Neural cell (in vitro differentiated cells): ENCODE data around the gene NMT1. TPM values are rescaled to one million over a fixed set of nuclear protein-coding genes. Genes with fewer than 3 reads are reported as not detected.

Source experiments
- H2AFZ ChIP-seq: fragments of 200-600, 300-800 bp; sonication (generic), shearing (Covaris generic); 2 replicates; pipeline ENCODE4 v1.6.0; 2014; ENCODE audit warnings: low read depth, mild to moderate bottlenecking, antibody characterized with exemption, low read length, moderate library complexity
- H3F3A ChIP-seq: fragments of 200-600 bp; shearing (Covaris generic); 2 replicates; pipeline ENCODE4 v1.6.1; 2016; ENCODE audit warnings: mild to moderate bottlenecking, moderate library complexity, mixed read lengths, antibody characterized with exemption, low read length; ENCODE audit not compliant: insufficient read depth, poor library complexity, severe bottlenecking
- H3K27ac ChIP-seq: fragments of 200-600, 300-800 bp; sonication (generic), shearing (Covaris generic); 2 replicates; pipeline ENCODE4 v1.5.1; 2014; ENCODE audit warnings: mild to moderate bottlenecking, low read length, moderate library complexity
- H3K27me3 ChIP-seq: fragments of 300-800, 200-600 bp; sonication (generic), shearing (Covaris generic); 2 replicates; pipeline ENCODE4 v1.6.0; 2014; ENCODE audit warnings: mild to moderate bottlenecking, low read depth, low read length, moderate library complexity; ENCODE audit not compliant: insufficient read depth
- H3K36me3 ChIP-seq: fragments of 300-800, 200-600 bp; sonication (generic), shearing (Covaris generic); 2 replicates; pipeline ENCODE4 v1.5.1; 2014; ENCODE audit warnings: mild to moderate bottlenecking, antibody characterized with exemption, low read length, moderate library complexity; ENCODE audit not compliant: insufficient read depth
- H3K4me2 ChIP-seq: fragments of 300-800, 200-600 bp; sonication (generic), shearing (Covaris generic); 2 replicates; pipeline ENCODE4 v1.6.0; 2014; ENCODE audit warnings: mild to moderate bottlenecking, low read length
- H3K4me3 ChIP-seq: fragments of 300-800, 200-600 bp; sonication (generic), shearing (Covaris generic); 2 replicates; pipeline ENCODE4 v1.5.1; 2014; ENCODE audit warnings: mild to moderate bottlenecking, low read length, moderate library complexity
- H3K79me2 ChIP-seq: fragments of 200-600 bp; shearing (Covaris generic); replicated peaks from 2 replicates; pipeline ENCODE4 v1.6.0; 2014; ENCODE audit warnings: mild to moderate bottlenecking, low read length, moderate library complexity; ENCODE audit not compliant: insufficient read depth
- H3K9ac ChIP-seq: fragments of 300-800, 200-600 bp; sonication (generic), shearing (Covaris generic); 2 replicates; pipeline ENCODE4 v1.6.1; 2016; ENCODE audit warnings: mild to moderate bottlenecking, low read length, mixed read lengths
- H3K9me2 ChIP-seq: fragments of 200-600 bp; shearing (Covaris generic); 2 replicates; pipeline ENCODE4 v1.6.1; 2016; ENCODE audit warnings: mild to moderate bottlenecking, low read length, mixed read lengths; ENCODE audit not compliant: insufficient read depth
- H3K9me3 ChIP-seq: fragments of 200-600, 300-800 bp; sonication (generic), shearing (Covaris generic); 2 replicates; pipeline ENCODE4 v1.6.1; 2016; ENCODE audit warnings: mild to moderate bottlenecking, mixed run types, low read length, moderate library complexity, mixed read lengths
- H4K20me1 ChIP-seq: fragments of 200-600 bp; shearing (Covaris generic); 2 replicates; pipeline ENCODE4 v1.6.1; 2016; ENCODE audit warnings: mild to moderate bottlenecking, mixed run types; ENCODE audit not compliant: insufficient read depth
- EP300 ChIP-seq: fragments of 450-650 bp; conservative IDR thresholded peaks from 2 replicates; pipeline ENCODE4 v1.6.1; 2014; ENCODE audit warnings: antibody characterized with exemption, mild to moderate bottlenecking, moderate library complexity; ENCODE audit not compliant: poor library complexity, severe bottlenecking
- EZH2 ChIP-seq: fragments of 200-600, 300-800 bp; shearing (Covaris generic), sonication (generic); IDR thresholded peaks from 2 replicates; pipeline ENCODE4 v1.6.1; 2014; ENCODE audit warnings: antibody characterized with exemption, low read length, borderline replicate concordance, mild to moderate bottlenecking; ENCODE audit not compliant: insufficient read depth, poor library complexity, severe bottlenecking
- MXI1 ChIP-seq: fragments of 450-650 bp; conservative IDR thresholded peaks from 2 replicates; pipeline ENCODE4 v1.6.1; 2014; ENCODE audit warnings: antibody characterized with exemption, mild to moderate bottlenecking; ENCODE audit not compliant: poor library complexity, severe bottlenecking
- POLR2AphosphoS5 ChIP-seq: IDR thresholded peaks from 2 replicates; pipeline ENCODE4 v1.6.1; 2012
- RAD21 ChIP-seq: fragments of 450-650 bp; conservative IDR thresholded peaks from 2 replicates; pipeline ENCODE4 v1.6.1; 2014; ENCODE audit warnings: antibody characterized with exemption, mild to moderate bottlenecking, moderate library complexity
- SMC3 ChIP-seq: fragments of 450-650 bp; conservative IDR thresholded peaks from 2 replicates; pipeline ENCODE4 v1.6.1; 2014; ENCODE audit warnings: antibody characterized with exemption, mild to moderate bottlenecking, moderate library complexity; ENCODE audit not compliant: poor library complexity
- TAF1 ChIP-seq: IDR thresholded peaks from 2 replicates; pipeline ENCODE4 v1.6.1; 2012; ENCODE audit warnings: low read depth
- polyA plus RNA-seq: library from polyadenylated mRNA; depleted of rRNA; stranded (reverse); fragments of >200 nt; gene quantifications from 2 replicates; pipeline ENCODE4 v1.2.3, GENCODE V29; 2014
- TF ChIP-seq, protein P1 (sequence below): fragments of 450-650 bp; IDR thresholded peaks from 2 replicates; pipeline ENCODE4 v1.5.1; 2014; ENCODE audit warnings: antibody characterized with exemption, mild to moderate bottlenecking, moderate library complexity; ENCODE audit not compliant: poor library complexity, severe bottlenecking

Gene NMT1
- polyA plus RNA-seq, 1 donor from 2014 or later, result 23.4 TPM

DNA sequence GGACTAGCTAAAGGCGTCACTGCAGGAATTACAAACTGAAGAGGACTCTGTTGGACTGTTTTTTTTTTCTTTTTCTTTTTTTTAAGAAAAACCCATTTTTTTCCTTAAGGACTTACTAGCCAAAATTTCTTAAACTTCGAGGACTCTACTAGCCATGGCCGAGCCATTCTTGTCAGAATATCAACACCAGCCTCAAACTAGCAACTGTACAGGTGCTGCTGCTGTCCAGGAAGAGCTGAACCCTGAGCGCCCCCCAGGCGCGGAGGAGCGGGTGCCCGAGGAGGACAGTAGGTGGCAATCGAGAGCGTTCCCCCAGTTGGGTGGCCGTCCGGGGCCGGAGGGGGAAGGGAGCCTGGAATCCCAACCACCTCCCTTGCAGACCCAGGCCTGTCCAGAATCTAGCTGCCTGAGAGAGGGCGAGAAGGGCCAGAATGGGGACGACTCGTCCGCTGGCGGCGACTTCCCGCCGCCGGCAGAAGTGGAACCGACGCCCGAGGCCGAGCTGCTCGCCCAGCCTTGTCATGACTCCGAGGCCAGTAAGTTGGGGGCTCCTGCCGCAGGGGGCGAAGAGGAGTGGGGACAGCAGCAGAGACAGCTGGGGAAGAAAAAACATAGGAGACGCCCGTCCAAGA lies 88.0 kb downstream of the NMT1 start:
- Histone ChIP-seq H3K4me2 (peak overlapping the region; percentile 100), H3K79me2 (peaks cover 24% of the 10 kb centered on the region), H3K9me3 (no peaks in the 10 kb centered on the region), H3K36me3 (no peaks in the 10 kb centered on the region), H4K20me1 (peaks cover 4% of the 10 kb centered on the region), H3F3A (peaks cover 4% of the 10 kb centered on the region), H3K27me3 (no peaks in the 10 kb centered on the region), H3K9me2 (no peaks in the 10 kb centered on the region), H3K27ac (peak overlapping the region; percentile 93), H3K4me3 (peak overlapping the region; percentile 86), H2AFZ (no peak overlapping the region), H3K9ac (peak overlapping the region; percentile 81)
- TF ChIP-seq RAD21 (peak; percentile 57), TAF1 (no peak), POLR2AphosphoS5 (peak; percentile 28), EP300 (no peak), SMC3 (peak; percentile 55)
- TF ChIP-seq, protein P1, sequence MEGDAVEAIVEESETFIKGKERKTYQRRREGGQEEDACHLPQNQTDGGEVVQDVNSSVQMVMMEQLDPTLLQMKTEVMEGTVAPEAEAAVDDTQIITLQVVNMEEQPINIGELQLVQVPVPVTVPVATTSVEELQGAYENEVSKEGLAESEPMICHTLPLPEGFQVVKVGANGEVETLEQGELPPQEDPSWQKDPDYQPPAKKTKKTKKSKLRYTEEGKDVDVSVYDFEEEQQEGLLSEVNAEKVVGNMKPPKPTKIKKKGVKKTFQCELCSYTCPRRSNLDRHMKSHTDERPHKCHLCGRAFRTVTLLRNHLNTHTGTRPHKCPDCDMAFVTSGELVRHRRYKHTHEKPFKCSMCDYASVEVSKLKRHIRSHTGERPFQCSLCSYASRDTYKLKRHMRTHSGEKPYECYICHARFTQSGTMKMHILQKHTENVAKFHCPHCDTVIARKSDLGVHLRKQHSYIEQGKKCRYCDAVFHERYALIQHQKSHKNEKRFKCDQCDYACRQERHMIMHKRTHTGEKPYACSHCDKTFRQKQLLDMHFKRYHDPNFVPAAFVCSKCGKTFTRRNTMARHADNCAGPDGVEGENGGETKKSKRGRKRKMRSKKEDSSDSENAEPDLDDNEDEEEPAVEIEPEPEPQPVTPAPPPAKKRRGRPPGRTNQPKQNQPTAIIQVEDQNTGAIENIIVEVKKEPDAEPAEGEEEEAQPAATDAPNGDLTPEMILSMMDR, result peak; percentile 88

DNA sequence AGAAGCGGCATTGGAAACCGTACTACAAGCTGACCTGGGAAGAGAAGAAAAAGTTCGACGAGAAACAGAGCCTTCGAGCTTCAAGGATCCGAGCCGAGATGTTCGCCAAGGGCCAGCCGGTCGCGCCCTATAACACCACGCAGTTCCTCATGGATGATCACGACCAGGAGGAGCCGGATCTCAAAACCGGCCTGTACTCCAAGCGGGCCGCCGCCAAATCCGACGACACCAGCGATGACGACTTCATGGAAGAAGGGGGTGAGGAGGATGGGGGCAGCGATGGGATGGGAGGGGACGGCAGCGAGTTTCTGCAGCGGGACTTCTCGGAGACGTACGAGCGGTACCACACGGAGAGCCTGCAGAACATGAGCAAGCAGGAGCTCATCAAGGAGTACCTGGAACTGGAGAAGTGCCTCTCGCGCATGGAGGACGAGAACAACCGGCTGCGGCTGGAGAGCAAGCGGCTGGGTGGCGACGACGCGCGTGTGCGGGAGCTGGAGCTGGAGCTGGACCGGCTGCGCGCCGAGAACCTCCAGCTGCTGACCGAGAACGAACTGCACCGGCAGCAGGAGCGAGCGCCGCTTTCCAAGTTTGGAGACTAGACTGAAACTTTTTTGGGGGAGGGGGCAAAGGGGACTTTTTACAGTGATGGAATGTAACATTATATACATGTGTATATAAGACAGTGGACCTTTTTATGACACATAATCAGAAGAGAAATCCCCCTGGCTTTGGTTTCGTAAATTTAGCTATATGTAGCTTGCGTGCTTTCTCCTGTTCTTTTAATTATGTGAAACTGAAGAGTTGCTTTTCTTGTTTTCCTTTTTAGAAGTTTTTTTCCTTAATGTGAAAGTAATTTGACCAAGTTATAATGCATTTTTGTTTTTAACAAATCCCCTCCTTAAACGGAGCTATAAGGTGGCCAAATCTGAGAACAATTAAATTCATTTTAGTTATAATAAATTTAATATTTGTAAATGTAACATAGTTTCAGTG lies 88.8 kb downstream of the NMT1 start:
- H2AFZ ChIP-seq, result no peak overlapping the region
- H3K36me3 ChIP-seq, result no peaks in the 10 kb centered on the region
- H3K27me3 ChIP-seq, result no peaks in the 10 kb centered on the region
- no peaks in the 10 kb centered on the region for H3K9me3 ChIP-seq
- peak overlapping the region; percentile 81 for H3K9ac ChIP-seq
- peak; percentile 40 for TF ChIP-seq MXI1
- peak; percentile 24 for TF ChIP-seq POLR2AphosphoS5
- no peak for TF ChIP-seq RAD21
- H3K27ac ChIP-seq, result peak overlapping the region; percentile 93
- H3K4me2 ChIP-seq, result peak overlapping the region; percentile 100
- no peaks in the 10 kb centered on the region for H3K9me2 ChIP-seq
- peaks cover 4% of the 10 kb centered on the region for H3F3A ChIP-seq
- peaks cover 24% of the 10 kb centered on the region for H3K79me2 ChIP-seq
- peak overlapping the region; percentile 86 for H3K4me3 ChIP-seq
- H4K20me1 ChIP-seq, result peaks cover 4% of the 10 kb centered on the region

DNA sequence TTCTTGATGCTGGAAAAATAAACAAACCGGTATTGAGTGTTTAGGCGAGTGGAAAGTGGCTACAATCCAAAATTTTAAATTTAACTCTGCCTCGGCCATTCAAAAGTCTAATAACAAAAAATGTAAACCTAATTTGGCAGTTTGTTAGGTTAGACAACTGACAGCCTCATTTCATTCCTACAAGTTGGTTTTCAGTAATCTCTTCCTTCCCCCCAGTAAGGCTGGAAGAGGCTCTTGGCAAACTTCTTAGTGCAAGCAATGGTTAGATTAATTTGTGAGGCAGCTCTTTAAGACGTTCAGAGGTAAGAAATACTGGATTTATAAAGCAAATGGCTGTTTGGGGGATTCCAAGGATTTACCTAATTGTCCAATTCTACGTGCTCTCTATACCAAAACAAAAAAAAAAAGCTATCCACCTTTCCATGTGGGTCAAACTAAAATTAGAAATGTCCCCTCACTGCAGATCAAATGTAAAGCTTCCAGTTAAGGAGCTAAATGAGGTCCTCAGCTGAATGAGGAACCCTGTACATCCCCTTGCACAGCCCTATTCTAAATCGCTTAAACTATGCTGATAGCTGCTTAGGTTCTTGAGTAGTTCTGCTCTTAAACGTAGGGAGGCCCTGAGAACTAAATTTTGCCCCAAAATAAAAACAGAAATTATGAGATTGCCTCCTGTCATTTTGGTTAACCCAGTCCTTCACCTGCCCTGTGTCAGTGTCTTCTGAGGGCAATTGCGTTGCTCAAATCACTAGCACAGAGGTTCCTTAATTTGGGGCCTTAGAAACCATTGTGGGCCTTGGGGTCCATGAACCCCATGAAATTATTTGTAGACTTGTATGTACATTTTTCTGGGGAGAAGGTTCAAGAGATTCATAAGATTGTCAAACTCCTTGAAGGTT lies 90.0 kb downstream of the NMT1 start:
- TF ChIP-seq, protein P1, result no peak
- TF ChIP-seq EP300, result no peak
- TF ChIP-seq EZH2, result no peak
- H3K27me3 ChIP-seq, result no peaks in the 10 kb centered on the region
- H3K36me3 ChIP-seq, result no peaks in the 10 kb centered on the region
- peaks cover 24% of the 10 kb centered on the region for H3K79me2 ChIP-seq
- H2AFZ ChIP-seq, result no peak overlapping the region
- H3K9me2 ChIP-seq, result no peaks in the 10 kb centered on the region
- H3K4me2 ChIP-seq, result peak overlapping the region; percentile 100
- H3F3A ChIP-seq, result peaks cover 4% of the 10 kb centered on the region
- H4K20me1 ChIP-seq, result peaks cover 4% of the 10 kb centered on the region
- peak overlapping the region; percentile 81 for H3K9ac ChIP-seq
- H3K27ac ChIP-seq, result peak overlapping the region; percentile 93
- peak overlapping the region; percentile 86 for H3K4me3 ChIP-seq
- H3K9me3 ChIP-seq, result no peaks in the 10 kb centered on the region
